HG02943 (cell line): ENCODE data around the gene PEX7.
"Not testable (repeated sequence)": the region's sequence is repeated elsewhere in the genome, so short reads cannot be mapped to it uniquely, and the experiment has no call there.

Experiments
- ATAC-seq: cut with Tn5 transposase; IDR thresholded peaks from one replicate; pipeline ENCODE4 v1.9.1; 2021; ENCODE audit warnings: mild to moderate bottlenecking, low read depth, moderate library complexity; ENCODE audit not compliant: unreplicated experiment

The PEX7 gene, protein sequence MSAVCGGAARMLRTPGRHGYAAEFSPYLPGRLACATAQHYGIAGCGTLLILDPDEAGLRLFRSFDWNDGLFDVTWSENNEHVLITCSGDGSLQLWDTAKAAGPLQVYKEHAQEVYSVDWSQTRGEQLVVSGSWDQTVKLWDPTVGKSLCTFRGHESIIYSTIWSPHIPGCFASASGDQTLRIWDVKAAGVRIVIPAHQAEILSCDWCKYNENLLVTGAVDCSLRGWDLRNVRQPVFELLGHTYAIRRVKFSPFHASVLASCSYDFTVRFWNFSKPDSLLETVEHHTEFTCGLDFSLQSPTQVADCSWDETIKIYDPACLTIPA

DNA sequence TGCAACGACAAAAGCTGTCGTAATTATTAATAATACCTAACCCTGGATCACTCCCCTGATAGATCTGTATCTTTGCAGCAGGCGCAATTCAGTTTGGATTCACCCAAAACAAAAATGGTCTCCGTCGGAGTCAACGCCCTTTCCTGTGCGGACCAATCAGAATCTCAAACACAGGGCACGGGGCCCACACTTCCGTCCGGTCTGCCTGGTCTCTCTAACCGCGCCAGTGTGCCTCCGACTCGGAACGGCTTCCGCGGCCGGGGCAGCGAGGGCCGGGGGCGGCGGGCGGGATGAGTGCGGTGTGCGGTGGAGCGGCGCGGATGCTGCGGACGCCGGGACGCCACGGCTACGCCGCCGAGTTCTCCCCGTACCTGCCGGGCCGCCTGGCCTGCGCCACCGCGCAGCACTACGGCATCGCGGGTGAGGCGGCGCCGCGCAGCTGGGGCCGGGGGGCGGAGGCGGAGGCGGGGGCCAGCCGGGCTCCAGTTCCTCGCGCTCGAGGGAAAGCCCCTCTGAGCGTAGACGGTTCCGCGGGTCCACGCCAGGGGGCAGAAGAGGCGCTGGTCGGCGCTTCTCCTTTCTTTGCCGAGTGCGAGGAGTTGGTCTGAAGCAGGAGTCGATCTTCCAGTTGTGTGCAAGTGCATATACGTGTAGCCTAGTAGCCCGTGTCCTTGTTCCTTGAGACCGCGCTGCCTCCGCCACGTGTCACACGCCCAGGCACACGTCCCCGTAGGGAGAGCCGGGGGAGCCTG is at the start of gene PEX7:
Gene PEX7 (plus strand): TSS at position 217 of the 752 bp plus-strand sequence. CDS start 74 bp downstream, at position 291.
- ATAC-seq = peak; percentile 94

DNA sequence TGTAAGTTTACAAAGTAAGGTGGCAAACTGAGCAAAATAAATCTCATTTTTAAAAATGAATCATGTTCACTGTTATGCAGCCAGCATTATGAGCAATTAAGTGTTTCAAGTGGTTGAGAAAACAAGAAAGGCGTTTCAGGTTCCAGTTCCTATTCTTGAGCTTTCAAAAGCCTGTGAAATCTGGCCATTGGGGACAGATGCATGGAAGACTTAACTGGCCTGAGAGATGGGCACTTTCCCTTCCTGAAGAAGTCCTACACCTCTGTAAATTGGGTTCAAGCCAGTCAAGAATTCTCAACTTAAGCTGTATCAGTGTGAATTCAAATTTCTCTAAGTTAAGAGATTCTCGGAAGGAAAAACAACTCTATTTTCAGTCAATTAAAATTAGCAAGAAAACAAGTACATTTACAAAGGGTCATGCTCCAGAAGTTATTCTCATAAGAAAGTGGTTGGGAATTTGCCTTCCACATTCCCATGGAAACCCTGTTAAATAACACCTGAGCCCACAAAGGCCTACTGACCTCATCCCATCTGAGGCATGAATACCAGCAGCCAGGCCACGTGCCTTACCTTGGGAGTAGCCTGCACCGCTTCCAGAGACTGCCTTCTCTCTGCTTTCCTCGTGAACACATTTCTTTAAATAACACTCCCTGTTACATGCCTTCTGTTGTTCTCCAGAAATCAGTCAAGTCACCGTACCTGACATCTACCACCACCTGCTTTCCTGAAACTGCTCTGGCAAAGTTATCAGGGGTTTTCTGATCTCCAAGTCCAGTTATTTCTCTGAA is 49.5 kb upstream of the PEX7 start:
- ATAC-seq = peak; percentile 45

DNA sequence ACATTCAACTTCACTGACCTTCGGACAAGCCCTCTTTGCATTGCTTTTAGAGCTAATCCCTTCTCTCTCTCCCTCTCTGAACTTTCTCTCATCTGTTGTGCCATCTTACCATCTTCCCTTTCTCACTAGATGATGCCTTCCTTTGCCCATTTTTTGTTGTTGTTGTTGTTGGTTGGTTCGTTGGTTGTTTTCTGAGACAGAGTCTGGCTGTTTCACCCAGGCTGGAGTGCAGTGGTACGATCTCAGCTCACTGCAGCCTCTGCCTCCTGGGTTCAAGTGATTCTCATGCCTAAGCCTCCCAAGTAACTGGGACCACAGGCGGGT is 49.0 kb upstream of the PEX7 start:
- no peak for ATAC-seq

DNA sequence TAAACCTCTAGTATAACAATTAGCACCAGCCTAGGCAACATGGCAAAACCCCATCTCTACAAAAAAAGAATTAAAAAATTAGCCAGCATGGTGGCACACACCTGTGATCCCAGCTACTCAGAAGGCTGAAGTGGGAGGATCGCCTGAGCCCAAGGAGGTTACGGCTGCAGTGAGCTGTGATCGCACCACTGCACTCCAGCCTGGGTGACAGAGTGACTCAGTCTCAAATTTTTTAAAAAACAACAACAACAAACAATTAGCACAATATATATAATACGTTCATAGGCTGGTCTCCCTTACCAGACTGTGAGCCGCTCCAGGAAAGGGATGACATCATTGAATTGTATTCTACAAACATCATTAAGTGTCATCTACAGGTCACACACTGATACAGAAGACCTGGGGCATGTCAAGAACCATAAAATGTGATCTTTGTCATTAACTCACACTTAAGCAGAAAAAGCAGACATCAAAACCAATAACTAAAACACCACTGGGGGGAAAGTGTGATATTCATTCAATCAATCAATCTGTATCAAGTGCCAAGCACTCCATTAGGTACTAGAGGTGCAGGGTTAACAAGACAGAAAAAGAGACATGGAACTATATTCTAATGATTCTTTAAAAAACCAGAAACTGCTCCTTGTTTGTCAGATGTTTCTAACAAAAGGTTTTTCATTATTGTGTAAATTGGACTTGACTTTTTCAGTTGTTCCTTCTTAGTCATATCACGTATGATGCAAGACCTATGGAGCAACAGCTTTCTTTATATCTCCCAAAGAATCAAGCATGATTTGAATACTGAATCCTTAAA is 48.0 kb upstream of the PEX7 start:
- ATAC-seq = no peak

DNA sequence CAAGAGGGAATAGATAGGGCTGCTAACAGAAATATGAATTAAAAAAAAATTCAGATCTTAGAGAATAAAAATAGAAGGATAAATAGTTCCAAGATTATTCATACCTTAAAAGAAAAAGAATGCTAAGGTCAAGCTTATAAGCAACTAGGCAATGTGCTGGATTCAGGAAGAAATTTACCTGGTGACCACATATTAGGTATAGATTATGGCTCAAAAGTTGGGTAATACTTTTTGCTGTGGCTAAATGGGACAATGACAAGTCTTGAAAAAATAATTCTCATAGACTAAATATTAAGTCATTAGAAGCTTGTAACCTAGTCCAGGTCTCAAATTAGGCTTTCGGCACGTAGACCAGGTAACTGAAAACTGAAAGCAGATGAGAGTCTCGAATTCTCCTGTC is 47.3 kb upstream of the PEX7 start:
- ATAC-seq = no peak

DNA sequence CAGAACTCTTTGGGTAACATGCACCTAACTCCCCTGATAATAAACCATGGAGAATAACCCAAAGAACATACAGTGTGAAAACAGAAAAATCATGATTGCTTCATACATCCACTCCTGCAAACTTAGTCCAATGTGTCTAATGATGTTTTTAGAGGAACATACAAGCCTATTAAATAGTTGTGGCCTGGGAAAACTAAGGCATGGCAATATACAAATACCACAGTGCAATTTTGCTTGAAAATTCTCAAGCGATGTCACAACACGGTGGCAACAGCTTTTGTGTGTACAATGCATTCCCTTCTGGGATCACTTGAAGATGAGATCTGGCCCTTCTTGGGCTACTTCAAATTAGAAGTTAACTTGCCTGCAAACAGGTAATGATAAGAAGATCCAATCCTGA is 46.8 kb upstream of the PEX7 start:
- ATAC-seq = no peak

DNA sequence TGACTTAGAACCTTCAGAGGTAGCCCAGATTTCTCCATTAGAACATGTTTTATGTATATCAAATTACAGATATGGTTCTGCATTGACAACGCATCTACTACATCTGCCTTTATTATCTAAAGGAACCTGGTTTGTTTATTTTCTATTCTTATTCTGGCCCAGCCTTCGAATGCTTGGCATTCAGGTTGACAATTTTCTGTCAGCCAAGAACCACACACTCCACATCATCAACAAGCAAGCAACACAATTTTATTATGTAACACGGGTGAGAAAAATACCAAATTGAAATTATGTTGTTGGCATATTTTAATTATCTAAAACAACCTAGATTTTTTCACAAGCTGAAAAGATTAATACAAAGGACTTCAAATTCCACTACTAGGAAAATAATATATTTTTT is 44.7 kb upstream of the PEX7 start:
- ATAC-seq = no peak

DNA sequence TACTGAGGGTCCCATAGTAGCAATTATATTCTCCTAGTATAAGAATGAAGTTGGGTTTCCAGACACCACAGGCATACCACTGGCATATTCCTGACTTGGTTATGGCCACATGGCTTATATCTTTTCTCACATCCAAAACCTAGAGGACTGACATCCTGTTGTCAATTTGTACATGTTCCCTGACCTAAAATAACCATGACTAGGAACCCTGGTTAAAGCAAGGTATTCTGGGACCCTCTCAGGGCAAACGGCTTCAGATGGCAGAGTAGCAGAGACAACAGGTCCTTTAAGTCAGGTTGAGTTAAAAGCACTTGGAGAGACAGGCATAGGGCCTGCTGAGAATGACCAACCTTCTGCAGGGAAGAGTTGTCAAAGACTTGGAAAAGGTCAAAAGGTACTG is 42.7 kb upstream of the PEX7 start:
- no peak for ATAC-seq

DNA sequence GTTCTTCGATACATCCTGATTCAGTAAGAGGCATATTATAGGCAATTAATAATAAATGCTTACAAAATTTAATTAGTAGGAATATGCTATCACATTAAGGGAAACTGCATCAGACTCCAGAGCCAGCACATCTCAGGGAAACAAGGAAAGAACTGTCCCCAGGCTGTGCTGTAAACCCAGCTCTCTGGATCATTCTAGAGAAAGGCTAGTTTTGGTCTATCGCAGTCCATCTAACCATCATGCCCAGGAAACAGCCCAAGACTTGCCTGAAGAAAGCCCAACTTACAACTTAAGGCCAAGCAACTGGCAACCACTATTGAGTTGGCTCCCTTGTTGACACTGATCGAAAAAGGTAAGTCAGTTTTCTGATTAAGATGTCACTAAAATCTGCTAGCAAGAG is 41.4 kb upstream of the PEX7 start:
- no peak for ATAC-seq

DNA sequence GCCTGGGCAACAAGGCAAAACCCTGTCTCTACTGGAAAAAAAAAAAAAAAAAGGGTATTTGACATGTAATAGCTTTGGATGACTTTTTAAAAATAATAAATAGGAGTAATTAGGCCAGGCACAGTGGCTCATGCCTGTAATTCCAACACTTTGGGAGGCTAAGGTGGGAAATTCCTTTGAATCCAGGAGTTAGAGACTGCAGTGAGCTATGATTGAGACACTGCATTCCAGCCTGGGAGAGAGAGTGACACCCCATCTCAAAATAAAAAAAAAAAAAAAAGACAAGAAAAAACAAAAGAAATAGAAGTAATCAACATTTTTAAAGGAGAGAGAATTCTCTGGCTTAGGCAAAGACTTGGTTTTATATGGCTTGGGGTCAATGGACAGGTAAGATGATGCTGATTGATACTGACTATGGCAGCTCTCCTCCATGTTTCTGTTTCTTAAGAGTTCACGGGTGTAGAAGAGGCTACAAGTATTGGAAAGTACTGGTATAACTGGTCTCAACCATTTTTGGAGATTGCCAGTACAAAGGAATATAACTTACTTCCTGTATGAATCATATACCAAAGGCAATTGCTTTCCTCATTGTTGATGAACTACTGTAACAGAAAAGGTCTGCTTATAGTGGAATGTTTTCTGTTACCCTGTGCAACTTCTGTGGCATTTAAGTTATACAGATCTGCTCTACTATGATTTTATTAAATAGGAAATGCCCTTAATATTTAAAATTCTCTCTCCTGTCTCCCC is 40.2 kb upstream of the PEX7 start:
- no peak for ATAC-seq

DNA sequence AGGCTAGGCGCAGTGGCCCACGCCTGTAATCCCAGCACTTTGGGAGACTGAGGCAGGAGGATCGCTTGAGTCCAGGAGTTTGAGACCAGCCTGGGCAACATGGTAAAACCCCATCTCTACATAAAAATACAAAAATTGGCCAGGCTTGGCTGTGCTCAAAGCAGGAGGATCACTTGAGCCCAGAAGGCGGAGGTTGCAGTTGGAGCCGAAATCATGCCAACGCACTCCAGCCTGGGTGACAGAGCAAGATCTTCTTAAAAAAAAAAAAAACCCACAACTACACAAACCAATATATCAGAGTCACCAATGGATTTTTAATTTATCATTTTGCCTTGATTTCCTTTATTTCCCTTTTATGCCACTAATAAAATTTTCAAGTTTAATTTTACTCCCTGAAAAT is 39.4 kb upstream of the PEX7 start:
- no peak for ATAC-seq

DNA sequence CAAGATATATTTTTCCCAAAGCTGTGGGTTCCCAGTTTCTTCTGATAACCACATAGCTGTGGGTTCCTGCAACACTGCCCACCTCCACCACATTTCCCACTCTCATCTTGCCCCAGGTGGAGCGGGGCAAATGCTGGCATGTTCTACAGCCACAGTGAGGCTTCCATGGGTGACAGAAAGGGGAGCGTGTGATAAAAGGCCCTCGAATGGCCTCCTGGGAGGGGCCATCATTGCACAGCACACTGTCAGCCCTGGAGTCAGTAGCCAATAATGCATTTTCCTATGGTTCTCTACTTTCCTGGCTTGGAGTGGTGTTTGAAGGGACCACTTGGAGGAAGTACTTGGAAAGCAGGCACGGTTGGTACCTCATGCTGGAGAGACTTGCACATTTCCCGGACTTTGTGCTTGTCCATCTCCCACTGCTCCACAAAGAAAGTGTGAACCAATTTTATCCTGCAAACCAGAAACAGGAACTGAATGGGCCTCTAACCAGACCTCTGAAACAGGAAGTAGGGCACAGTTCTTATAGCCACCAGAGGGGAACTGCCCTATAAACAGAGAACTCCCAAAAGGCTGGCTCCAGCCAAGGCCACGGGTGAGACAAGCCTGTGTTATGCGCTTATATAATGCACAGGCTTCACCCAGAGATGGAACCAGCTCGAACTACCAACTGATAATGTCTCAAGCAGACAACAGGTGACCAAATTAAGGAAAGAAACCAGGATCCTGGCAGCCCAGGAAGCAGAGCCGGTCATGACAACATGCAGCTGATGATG is 38.7 kb upstream of the PEX7 start:
- ATAC-seq = peak; percentile 61

DNA sequence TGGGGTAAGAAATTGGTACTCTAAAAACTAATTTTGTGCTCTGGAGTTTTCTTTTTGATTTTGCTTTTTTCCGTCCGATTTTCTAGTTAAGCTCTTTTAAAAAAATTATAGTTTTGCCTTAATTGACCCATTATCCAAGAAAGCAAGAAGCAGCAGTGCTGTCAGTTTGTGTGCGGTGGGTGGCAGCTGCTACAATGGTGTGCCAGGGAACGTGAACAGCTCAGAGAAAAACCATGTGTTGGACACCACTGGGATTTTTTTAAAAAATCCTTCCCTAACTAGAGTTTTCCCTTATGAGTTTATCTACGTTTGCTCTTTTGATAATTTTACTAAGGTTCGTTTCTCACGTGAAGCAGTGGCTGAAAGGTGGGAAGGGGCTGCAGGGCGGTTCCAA is 38.1 kb upstream of the PEX7 start:
- no peak for ATAC-seq

DNA sequence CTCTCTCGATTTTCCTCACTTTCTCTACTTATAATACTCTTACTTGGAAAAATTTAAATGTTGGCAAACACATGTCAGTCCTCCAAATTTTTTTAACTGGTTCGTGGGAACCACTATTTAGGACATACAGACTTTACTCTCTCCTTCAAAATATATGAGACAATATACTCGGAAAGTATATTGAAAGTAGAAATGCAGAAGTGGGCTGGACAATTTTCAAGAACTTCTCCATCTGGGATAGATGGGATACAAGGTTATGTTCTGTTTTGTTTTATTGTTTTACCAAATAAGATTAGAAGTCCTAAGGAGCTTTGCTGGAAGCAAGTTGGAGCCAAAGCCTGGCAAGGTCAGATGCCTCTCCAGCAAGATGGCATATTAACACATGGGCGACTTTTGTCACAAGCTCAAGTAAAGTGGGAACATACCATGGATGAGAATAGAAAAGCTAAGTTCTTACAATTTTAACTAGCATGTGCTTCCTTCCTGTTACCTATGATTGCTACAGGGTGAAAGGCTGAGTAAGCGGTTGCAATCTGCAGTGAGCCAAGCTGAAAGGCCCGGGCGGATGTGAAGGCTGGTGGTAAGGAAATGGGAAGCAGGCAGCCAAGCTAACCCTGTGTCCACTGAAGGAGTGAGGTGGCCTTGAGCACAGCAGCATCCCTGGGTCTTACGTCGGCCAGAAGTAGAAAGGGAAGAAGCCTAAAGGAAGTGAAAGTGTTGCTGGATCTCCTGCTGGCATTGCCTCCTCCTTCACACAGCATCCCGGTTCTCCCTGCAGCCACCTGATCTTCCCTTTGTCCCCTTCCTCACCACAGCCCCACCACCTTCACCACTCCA is 37.3 kb upstream of the PEX7 start:
- ATAC-seq = peak; percentile 48

DNA sequence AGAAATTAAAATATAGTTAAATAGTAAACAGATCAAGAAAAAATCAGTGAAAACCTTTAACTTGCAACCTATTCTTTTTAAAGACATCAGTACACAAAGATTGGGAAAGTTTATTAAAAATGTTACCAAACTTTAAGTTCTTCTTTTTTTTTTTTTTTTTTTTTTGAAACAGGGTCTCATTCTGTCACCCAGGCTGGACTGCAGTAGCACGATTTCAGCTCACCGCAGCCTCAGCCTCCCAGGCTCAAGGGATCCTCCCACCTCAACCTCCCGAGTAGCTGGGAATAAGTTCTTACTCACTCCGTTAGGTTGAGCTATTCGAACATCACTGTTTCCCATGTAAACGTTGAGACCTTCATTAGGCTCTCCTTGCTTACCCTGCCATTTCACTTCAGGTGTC is 35.7 kb upstream of the PEX7 start:
- no peak for ATAC-seq

DNA sequence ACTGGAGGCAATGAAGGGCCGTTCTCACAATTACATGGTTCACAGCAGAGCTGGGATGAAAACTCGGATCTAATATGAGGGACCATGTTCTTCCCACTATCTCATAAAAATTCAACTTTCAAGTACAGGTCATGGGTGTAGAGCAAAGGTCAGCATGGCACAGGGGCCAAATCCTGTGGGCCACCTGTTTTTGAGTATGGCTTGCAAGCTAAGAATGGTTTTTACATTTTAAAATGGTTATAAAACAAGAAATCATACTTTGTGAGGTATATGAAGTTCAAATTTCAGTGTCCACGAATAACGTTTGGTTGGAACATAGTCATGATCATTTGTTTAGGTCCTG is 34.7 kb upstream of the PEX7 start:
- ATAC-seq = no peak

DNA sequence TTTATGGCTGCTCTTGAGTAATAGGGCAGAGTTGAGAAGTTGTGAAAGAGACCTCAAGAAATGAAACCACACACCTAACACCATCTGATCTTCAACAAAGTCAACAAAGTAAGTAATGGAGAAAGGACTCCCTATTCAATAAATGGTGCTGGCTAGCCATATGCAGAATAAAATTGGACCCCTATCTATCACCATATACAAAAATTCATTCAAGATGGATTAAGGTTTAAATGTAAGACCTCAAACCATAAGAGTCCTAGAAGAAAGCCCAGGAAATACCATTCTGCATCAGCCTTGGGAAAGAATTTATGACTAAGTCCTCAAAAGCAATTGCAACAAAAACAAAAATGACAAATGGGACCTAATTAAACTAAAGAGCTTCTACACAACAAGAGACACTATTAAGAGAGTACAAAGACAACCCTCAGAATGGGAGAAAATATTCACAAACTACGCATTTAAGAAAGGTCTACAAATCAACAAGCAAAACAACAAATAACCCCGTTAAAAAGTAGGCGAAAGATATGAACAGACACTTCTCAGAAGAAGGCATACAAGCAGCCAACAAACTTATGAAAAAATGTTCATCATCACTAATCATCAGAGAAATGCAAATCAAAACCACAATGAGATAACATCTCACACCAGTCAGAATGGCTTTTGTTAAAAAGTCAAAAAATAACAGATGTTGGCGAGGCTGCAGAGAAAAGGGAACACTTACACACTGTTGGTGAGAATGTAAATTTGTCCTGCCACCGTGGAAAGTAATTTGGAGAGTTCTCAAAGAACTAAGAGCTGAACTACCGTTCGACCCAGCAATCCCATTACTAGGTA is 34.1 kb upstream of the PEX7 start:
- ATAC-seq = no peak

DNA sequence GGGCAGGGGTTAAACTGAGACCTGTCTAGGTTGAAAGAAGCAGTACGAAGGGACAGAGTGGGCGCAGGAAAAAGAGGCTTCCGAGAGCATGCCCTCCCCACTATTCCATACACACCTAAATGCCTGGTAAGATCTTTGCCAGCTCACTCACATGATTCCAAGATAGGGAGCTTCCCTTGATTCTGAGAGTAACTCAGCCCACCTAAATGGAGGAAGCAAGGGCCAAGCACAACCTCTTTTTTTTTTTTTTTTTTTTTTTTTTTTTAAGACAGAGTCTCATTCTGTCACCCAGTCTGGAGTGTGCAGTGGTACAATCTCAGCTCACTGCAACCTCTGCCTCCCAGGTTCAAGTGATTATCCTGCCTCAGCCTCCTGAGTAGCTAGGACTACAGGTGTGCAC is 33.0 kb upstream of the PEX7 start:
- not testable (repeated sequence) for ATAC-seq
